Fibroblast of lung (primary cell): ENCODE data around the gene ORM2.

Source experiments
- EZH2 ChIP-seq: IDR thresholded peaks from 2 replicates; pipeline ENCODE4 v1.5.1; 2012; ENCODE audit warnings: low read length, control low read depth, mild to moderate bottlenecking; ENCODE audit errors: missing control alignments
- TF ChIP-seq, protein P1 (sequence below), 2 donors: IDR thresholded peaks in 1 of 2; conservative IDR thresholded peaks in 1 of 2; 1 replicate in 1 of 2; 2 replicates in 1 of 2; pipeline ENCODE4 v1.5.1; 2011 to 2012; ENCODE audit warnings: low read length in 2 of 2, control low read depth in 1 of 2, inconsistent platforms in 1 of 2, low read depth in 1 of 2, mild to moderate bottlenecking in 1 of 2

- TF ChIP-seq EZH2: no peak
- TF ChIP-seq, protein P1, sequence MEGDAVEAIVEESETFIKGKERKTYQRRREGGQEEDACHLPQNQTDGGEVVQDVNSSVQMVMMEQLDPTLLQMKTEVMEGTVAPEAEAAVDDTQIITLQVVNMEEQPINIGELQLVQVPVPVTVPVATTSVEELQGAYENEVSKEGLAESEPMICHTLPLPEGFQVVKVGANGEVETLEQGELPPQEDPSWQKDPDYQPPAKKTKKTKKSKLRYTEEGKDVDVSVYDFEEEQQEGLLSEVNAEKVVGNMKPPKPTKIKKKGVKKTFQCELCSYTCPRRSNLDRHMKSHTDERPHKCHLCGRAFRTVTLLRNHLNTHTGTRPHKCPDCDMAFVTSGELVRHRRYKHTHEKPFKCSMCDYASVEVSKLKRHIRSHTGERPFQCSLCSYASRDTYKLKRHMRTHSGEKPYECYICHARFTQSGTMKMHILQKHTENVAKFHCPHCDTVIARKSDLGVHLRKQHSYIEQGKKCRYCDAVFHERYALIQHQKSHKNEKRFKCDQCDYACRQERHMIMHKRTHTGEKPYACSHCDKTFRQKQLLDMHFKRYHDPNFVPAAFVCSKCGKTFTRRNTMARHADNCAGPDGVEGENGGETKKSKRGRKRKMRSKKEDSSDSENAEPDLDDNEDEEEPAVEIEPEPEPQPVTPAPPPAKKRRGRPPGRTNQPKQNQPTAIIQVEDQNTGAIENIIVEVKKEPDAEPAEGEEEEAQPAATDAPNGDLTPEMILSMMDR (conservative IDR thresholded peaks at IDR 0.05 in 1 of 2, IDR thresholded peaks at IDR 0.05 in 1 of 2; ENCODE audit: low read depth in 1 of 2, low read length in 2 of 2): no peak
Observed at GRCh38 chr9:114365194-114365593, 35.5 kb downstream of the ORM2 start.
